Panc1 (cell line): Measurements from ENCODE around the gene CAMKMT. TPM values are rescaled to one million over a fixed set of nuclear protein-coding genes. Genes with fewer than 3 reads are reported as not detected.

ENCODE experiments used
- ATAC-seq: fragments of 200-7000 bp; cut with Tn5 transposase; 2 replicates; pipeline ENCODE4 v1.9.1; 2020; ENCODE audit warnings: mild to moderate bottlenecking, moderate library complexity
- BruUV-seq: library from RNA; stranded (reverse); fragments of 400-500 nt; replicated peaks from 2 replicates; lab custom pipeline; 2021; lab: Mats Ljungman, UMichigan
- CTCF ChIA-PET: fragments of 300-600 bp; sonication (Branson Sonifier 250); formaldehyde crosslinking; loops from one replicate; lab custom pipeline; 2022; ENCODE audit warnings: antibody characterized with exemption; lab: Charles Lee
- POLR2A ChIA-PET: fragments of 300-600 bp; sonication (Branson Sonifier 250); formaldehyde crosslinking; loops from one replicate; lab custom pipeline; 2022; ENCODE audit warnings: antibody characterized with exemption; lab: Charles Lee
- DNase-seq: peaks from one replicate; pipeline ENCODE4 v3.0.0-alpha.2; 2010; ENCODE audit warnings: low read depth, low spot score
- H3K27ac ChIP-seq: 2 replicates; pipeline ENCODE4 v1.5.1; 2011; ENCODE audit warnings: mild to moderate bottlenecking, low read length, inconsistent platforms
- H3K27me3 ChIP-seq: fragments of 200-500 bp; sonication (Bioruptor generic); 2 replicates; pipeline ENCODE4 v1.6.0; 2014; ENCODE audit warnings: low read length, inconsistent platforms; ENCODE audit not compliant: control insufficient read depth, insufficient read depth
- H3K36me3 ChIP-seq: fragments of 200-500 bp; sonication (Bioruptor generic); 2 replicates; pipeline ENCODE4 v1.5.1; 2014; ENCODE audit warnings: inconsistent platforms, mild to moderate bottlenecking, low read length, moderate library complexity; ENCODE audit not compliant: control insufficient read depth, insufficient read depth
- H3K4me1 ChIP-seq: 2 replicates; pipeline ENCODE4 v1.5.1; 2011; ENCODE audit warnings: inconsistent platforms, mild to moderate bottlenecking, low read length, moderate library complexity; ENCODE audit not compliant: control insufficient read depth, insufficient read depth
- H3K4me3 ChIP-seq, 2 experiments: 2 replicates each; pipeline ENCODE4 v1.5.1; 2011 to 2012; ENCODE audit warnings: low read depth in 2 of 2, low read length in 2 of 2, mild to moderate bottlenecking in 2 of 2, inconsistent platforms in 1 of 2, moderate library complexity in 1 of 2
- H3K9me3 ChIP-seq: fragments of 200-500 bp; sonication (Bioruptor generic); 2 replicates; pipeline ENCODE4 v1.5.1; 2014; ENCODE audit warnings: low read depth, mild to moderate bottlenecking, inconsistent platforms, low read length, moderate library complexity; ENCODE audit not compliant: control insufficient read depth, insufficient read depth
- POLR2AphosphoS5 ChIP-seq: IDR thresholded peaks from 2 replicates; pipeline ENCODE4 v1.6.1; 2012; ENCODE audit warnings: mild to moderate bottlenecking, low read depth, low read length, moderate library complexity
- REST ChIP-seq, 2 experiments: IDR thresholded peaks; 2 replicates each; pipeline ENCODE4 v1.6.1; 2011 to 2012; ENCODE audit warnings: low read depth in 2 of 2, control low read depth in 1 of 2, low read length in 1 of 2, mild to moderate bottlenecking in 1 of 2, moderate library complexity in 1 of 2; ENCODE audit not compliant: insufficient read depth in 1 of 2
- SIN3A ChIP-seq: IDR thresholded peaks from 2 replicates; pipeline ENCODE4 v1.6.1; 2012; ENCODE audit warnings: low read depth, mild to moderate bottlenecking, low read length, moderate library complexity, borderline replicate concordance; ENCODE audit not compliant: insufficient read depth
- TCF7L2 ChIP-seq: IDR thresholded peaks from 2 replicates; pipeline ENCODE4 v1.6.1; 2011; ENCODE audit warnings: mild to moderate bottlenecking, low read depth, low read length, inconsistent platforms
- in situ Hi-C: cut with HindIII; loops from 2 replicates; pipeline ENCODE4 v1.10.0; 2016; ENCODE audit warnings: low sequenced_read_pairs, low pct_unique_long_range_greater_than_20kb
- intact Hi-C: fragments of 100-400 bp; cut with micrococcal nuclease; formaldehyde crosslinking; loops from one replicate; pipeline ENCODE4 v1.10.0; 2022; ENCODE audit not compliant: unreplicated experiment
- total RNA-seq: library from RNA; stranded (reverse); gene quantifications from one replicate; pipeline ENCODE4 v1.2.1, GENCODE V29; 2021; ENCODE audit not compliant: unreplicated experiment
- TF ChIP-seq, protein P1 (sequence below): fragments of 450-650 bp; IDR thresholded peaks from 2 replicates; pipeline ENCODE4 v1.5.1; 2017; ENCODE audit warnings: mild to moderate bottlenecking

The CAMKMT gene
- total RNA-seq, 1 experiment from 2014 or later, result 12.6 TPM

DNA sequence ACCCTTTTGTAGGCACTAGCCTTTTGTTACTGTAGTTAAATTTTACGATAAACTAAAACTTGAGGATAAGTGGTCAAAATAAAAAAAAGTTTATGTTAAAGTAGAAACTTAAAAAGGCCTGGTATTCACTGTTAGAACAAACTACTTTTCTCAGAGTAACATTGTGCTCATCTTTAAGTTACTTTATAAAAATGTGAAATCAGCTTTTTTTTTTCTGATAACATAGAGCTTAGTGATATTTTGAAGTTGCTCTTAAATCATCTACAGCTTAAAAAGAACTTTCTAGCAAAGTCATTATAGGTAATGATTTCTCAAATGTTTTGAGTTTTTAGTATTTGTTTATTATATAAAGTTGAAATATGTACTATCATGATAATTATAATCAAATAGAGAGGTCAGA is 125.3 kb downstream of the CAMKMT start:
- intact Hi-C loops (loop anchor here (10.0 kb wide), 1 partner anchor 228 kb away; no protein-coding TSS in a partner anchor), in situ Hi-C loops (loop anchor here (25.0 kb wide), 1 partner anchor 100 kb away; no protein-coding TSS in a partner anchor)
- ChIA-PET POLR2A (interaction anchor here (0.6 kb wide), 2 partner anchors 14 to 53 kb away, joined by 6 read pairs; no protein-coding TSS in a partner anchor), CTCF (no interaction called here)
- Histone ChIP-seq H3K4me1 (no peaks in the 10 kb centered on the region), H3K36me3 (no peaks in the 10 kb centered on the region), H3K27ac (no peak overlapping the region), H3K27me3 (no peaks in the 10 kb centered on the region), H3K9me3 (no peaks in the 10 kb centered on the region), H3K4me3 (no peak overlapping the region)
- no peak for ATAC-seq
- no peak for TF ChIP-seq SIN3A
- TF ChIP-seq REST (IDR thresholded peaks at IDR 0.05; ENCODE audit: insufficient read depth in 1 of 2, low read depth in 2 of 2, low read length in 1 of 2), result no peak
- no peak for TF ChIP-seq TCF7L2
- TF ChIP-seq, protein P1, sequence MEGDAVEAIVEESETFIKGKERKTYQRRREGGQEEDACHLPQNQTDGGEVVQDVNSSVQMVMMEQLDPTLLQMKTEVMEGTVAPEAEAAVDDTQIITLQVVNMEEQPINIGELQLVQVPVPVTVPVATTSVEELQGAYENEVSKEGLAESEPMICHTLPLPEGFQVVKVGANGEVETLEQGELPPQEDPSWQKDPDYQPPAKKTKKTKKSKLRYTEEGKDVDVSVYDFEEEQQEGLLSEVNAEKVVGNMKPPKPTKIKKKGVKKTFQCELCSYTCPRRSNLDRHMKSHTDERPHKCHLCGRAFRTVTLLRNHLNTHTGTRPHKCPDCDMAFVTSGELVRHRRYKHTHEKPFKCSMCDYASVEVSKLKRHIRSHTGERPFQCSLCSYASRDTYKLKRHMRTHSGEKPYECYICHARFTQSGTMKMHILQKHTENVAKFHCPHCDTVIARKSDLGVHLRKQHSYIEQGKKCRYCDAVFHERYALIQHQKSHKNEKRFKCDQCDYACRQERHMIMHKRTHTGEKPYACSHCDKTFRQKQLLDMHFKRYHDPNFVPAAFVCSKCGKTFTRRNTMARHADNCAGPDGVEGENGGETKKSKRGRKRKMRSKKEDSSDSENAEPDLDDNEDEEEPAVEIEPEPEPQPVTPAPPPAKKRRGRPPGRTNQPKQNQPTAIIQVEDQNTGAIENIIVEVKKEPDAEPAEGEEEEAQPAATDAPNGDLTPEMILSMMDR, result no peak
- TF ChIP-seq POLR2AphosphoS5, result no peak
- no peak for DNase-seq
- no TSS peak for BruUV-seq

- ChIA-PET POLR2A (interaction anchor here (0.7 kb wide), 2 partner anchors 14 to 223 kb away, joined by 3 to 6 read pairs; no protein-coding TSS in a partner anchor), CTCF (interaction anchor here (0.6 to 0.7 kb wide), 2 partner anchors 58 to 63 kb away, joined by 3 to 6 read pairs; no protein-coding TSS in a partner anchor)
- ATAC-seq (no peak), DNase-seq (no peak)
- no TSS peak for BruUV-seq
- Histone ChIP-seq H3K27ac (no peak overlapping the region), H3K36me3 (no peaks in the 10 kb centered on the region), H3K27me3 (no peaks in the 10 kb centered on the region), H3K4me1 (no peaks in the 10 kb centered on the region), H3K9me3 (no peaks in the 10 kb centered on the region), H3K4me3 (no peak overlapping the region)
- in situ Hi-C loops, result loop anchor here (25.0 kb wide), 1 partner anchor 103 kb away; no protein-coding TSS in a partner anchor
- TF ChIP-seq POLR2AphosphoS5, result no peak
- no peak for TF ChIP-seq REST (IDR thresholded peaks at IDR 0.05; ENCODE audit: insufficient read depth in 1 of 2, low read depth in 2 of 2, low read length in 1 of 2)
- TF ChIP-seq, protein P1, result no peak
- TF ChIP-seq SIN3A, result no peak
- no peak for TF ChIP-seq TCF7L2
- intact Hi-C loops, result no loop called here
Observed at GRCh38 chr2:44490726-44491125, 129.0 kb downstream of the CAMKMT start.
